HG03108 (cell line): ENCODE measurements around the gene CROCC.

ENCODE experiments used
- ATAC-seq: cut with Tn5 transposase; IDR thresholded peaks from one replicate; pipeline ENCODE4 v1.9.1; 2021; ENCODE audit warnings: moderate library complexity; ENCODE audit not compliant: unreplicated experiment

The CROCC gene

GRCh38 chr1:16981269-16981849 is 59.6 kb downstream of the CROCC start:
- no peak for ATAC-seq

GRCh38 chr1:16982902-16983301 is 61.2 kb downstream of the CROCC start:
- ATAC-seq = no peak

GRCh38 chr1:16983649-16984048 is 61.9 kb downstream of the CROCC start:
- no peak for ATAC-seq

GRCh38 chr1:16984717-16985116 is 63.0 kb downstream of the CROCC start:
- ATAC-seq = no peak

GRCh38 chr1:16986113-16986512 is 64.4 kb downstream of the CROCC start:
- ATAC-seq = no peak

GRCh38 chr1:16986560-16986959 is 64.8 kb downstream of the CROCC start:
- no peak for ATAC-seq

- no peak for ATAC-seq
Observed at GRCh38 chr1:16986962-16987361, 65.2 kb downstream of the CROCC start.

GRCh38 chr1:16988210-16988609 is 66.5 kb downstream of the CROCC start:
- ATAC-seq = no peak

GRCh38 chr1:16989676-16990391 is 68.1 kb downstream of the CROCC start:
- no peak for ATAC-seq

GRCh38 chr1:16991571-16991970 is 69.8 kb downstream of the CROCC start:
- ATAC-seq = no peak

GRCh38 chr1:16992102-16992501 is 70.4 kb downstream of the CROCC start:
- no peak for ATAC-seq

- ATAC-seq = no peak
Observed at GRCh38 chr1:16992675-16993074, 70.9 kb downstream of the CROCC start.

GRCh38 chr1:16993521-16994038 is 71.8 kb downstream of the CROCC start:
- ATAC-seq = no peak

GRCh38 chr1:16996845-16997244 is 75.1 kb downstream of the CROCC start:
- no peak for ATAC-seq

- ATAC-seq = no peak
Observed at GRCh38 chr1:16998589-16998988, 76.9 kb downstream of the CROCC start.

GRCh38 chr1:16999863-17000262 is 78.1 kb downstream of the CROCC start:
- ATAC-seq = no peak

- no peak for ATAC-seq
Observed at GRCh38 chr1:17001760-17002523, 80.2 kb downstream of the CROCC start.

GRCh38 chr1:17002524-17002902 is 80.8 kb downstream of the CROCC start:
- no peak for ATAC-seq

GRCh38 chr1:17004466-17005364 is 83.0 kb downstream of the CROCC start:
- no peak for ATAC-seq

GRCh38 chr1:17005365-17005740 is 83.6 kb downstream of the CROCC start:
- ATAC-seq = no peak

- no peak for ATAC-seq
Observed at GRCh38 chr1:17007121-17007520, 85.4 kb downstream of the CROCC start.
